ENCODE data around the gene SP140L. TPM values are rescaled to one million over a fixed set of nuclear protein-coding genes. Genes with fewer than 3 reads are reported as not detected.
A peak's percentile ranks its signal among the peaks of the same experiment; 100 is the strongest.

SP140L gene
- total and polyA plus RNA-seq, 4 experiments from 2014 or later = 24.1 to 102 (median 67.9) TPM

- peaks cover 28% of the 10 kb centered on the region for H3K36me3 ChIP-seq (ENCODE audit: insufficient read depth, low read length)
- peaks cover 0 to 2% (median 0%) of the 10 kb centered on the region in 8 donors for H3K9me3 Mint-ChIP-seq
Measured at GRCh38 chr2:230358305-230358704, 31.3 kb downstream of the SP140L start.

GRCh38 chr2:230360028-230360427, 33.0 kb downstream of the SP140L start:
- H3K27ac ChIP-seq (ENCODE audit: low read depth, low read length) = no peak overlapping the region
- no peak for DNase-seq
- H3K9me3 Mint-ChIP-seq = peaks cover 0 to 2% (median 0%) of the 10 kb centered on the region in 8 donors
- intact Hi-C loops (cut with micrococcal nuclease) = no loop called here
- no peaks in the 10 kb centered on the region for H3K27me3 Mint-ChIP-seq
- POLR2A ChIA-PET (ENCODE audit: partially characterized antibody) = interaction anchor here (0.9 kb wide), 1 partner anchor 41 kb away, joined by 3 read pairs; no protein-coding TSS in a partner anchor
- CTCF ChIA-PET (ENCODE audit: partially characterized antibody) = no interaction called here
- peaks cover 21% of the 10 kb centered on the region for H3K4me1 ChIP-seq (ENCODE audit: insufficient read depth, low read length)
- peak overlapping the region in 4 of 7 donors; percentile 51 to 86 (median 80) for H3K27ac Mint-ChIP-seq
- peaks cover 28% of the 10 kb centered on the region for H3K36me3 ChIP-seq (ENCODE audit: insufficient read depth, low read length)
- no peaks in the 10 kb centered on the region for H3K27me3 ChIP-seq (ENCODE audit: insufficient read depth, low read length)
- no peak overlapping the region for H3K4me3 ChIP-seq (ENCODE audit: low read length in 2 of 2)
- no peak overlapping the region for H3K4me3 Mint-ChIP-seq
- peaks cover 66 to 79% of the 10 kb centered on the region in 2 donors for H3K36me3 Mint-ChIP-seq
- no peaks in the 10 kb centered on the region for H3K9me3 ChIP-seq (ENCODE audit: control insufficient read depth in 1 of 2, low read length in 2 of 2)
- peaks cover 31 to 39% (median 33%) of the 10 kb centered on the region in 4 donors for H3K4me1 Mint-ChIP-seq

More at GRCh38 chr2:230358305-230358704, 31.3 kb downstream of the SP140L start:
- Histone ChIP-seq H3K4me1 (ENCODE audit: insufficient read depth, low read length) (peaks cover 21% of the 10 kb centered on the region), H3K4me3 (ENCODE audit: low read length in 2 of 2) (no peak overlapping the region), H3K27me3 (ENCODE audit: insufficient read depth, low read length) (no peaks in the 10 kb centered on the region), H3K9me3 (ENCODE audit: control insufficient read depth in 1 of 2, low read length in 2 of 2) (no peaks in the 10 kb centered on the region), H3K27ac (ENCODE audit: low read depth, low read length) (no peak overlapping the region)
- intact Hi-C loops (cut with micrococcal nuclease) = no loop called here
- ChIA-PET POLR2A (ENCODE audit: partially characterized antibody) (interaction anchor here (1.4 kb wide), 1 partner anchor 53 kb away, joined by 3 read pairs; no protein-coding TSS in a partner anchor), CTCF (ENCODE audit: partially characterized antibody) (interaction anchor here (0.7 to 0.9 kb wide), 2 partner anchors 10 to 12 kb away, joined by 3 read pairs; no protein-coding TSS in a partner anchor)
- no peak for DNase-seq
- Mint-ChIP-seq H3K27ac (peak overlapping the region in 2 of 7 donors; percentile 31 to 82), H3K36me3 (peaks cover 54 to 67% of the 10 kb centered on the region in 2 donors), H3K4me3 (peak overlapping the region in 1 of 8 donors; percentile 5), H3K27me3 (no peaks in the 10 kb centered on the region), H3K4me1 (peaks cover 24 to 39% (median 29%) of the 10 kb centered on the region in 4 donors)

GRCh38 chr2:230362030-230362691, 35.2 kb downstream of the SP140L start:
- H3K36me3 Mint-ChIP-seq = peaks cover 74 to 83% of the 10 kb centered on the region in 2 donors
- no peak overlapping the region for H3K27ac ChIP-seq (ENCODE audit: low read depth, low read length)
- POLR2A ChIA-PET (ENCODE audit: partially characterized antibody) = interaction anchor here (1.2 to 1.5 kb wide), 5 partner anchors 26 to 143 kb away, joined by 3 to 9 read pairs (median 5); partner anchors contain the start of genes SP110 and SP140L
- no peaks in the 10 kb centered on the region for H3K27me3 Mint-ChIP-seq
- H3K4me3 Mint-ChIP-seq = peak overlapping the region in 6 of 8 donors; percentile 0 to 78 (median 24)
- intact Hi-C loops (cut with micrococcal nuclease) = no loop called here
- peaks cover 21% of the 10 kb centered on the region for H3K4me1 ChIP-seq (ENCODE audit: insufficient read depth, low read length)
- H3K9me3 Mint-ChIP-seq = peaks cover 0 to 2% (median 0%) of the 10 kb centered on the region in 8 donors
- CTCF ChIA-PET (ENCODE audit: partially characterized antibody) = interaction anchor here (1.4 to 1.9 kb wide), 2 partner anchors 40 to 160 kb away, joined by 3 to 6 read pairs; no protein-coding TSS in a partner anchor
- H3K4me1 Mint-ChIP-seq = peaks cover 34 to 39% (median 34%) of the 10 kb centered on the region in 4 donors
- DNase-seq = no peak
- H3K27me3 ChIP-seq (ENCODE audit: insufficient read depth, low read length) = no peaks in the 10 kb centered on the region
- peak overlapping the region; percentile 3 to 85 (median 50) for H3K27ac Mint-ChIP-seq
- no peak overlapping the region for H3K4me3 ChIP-seq (ENCODE audit: low read length in 2 of 2)
- H3K36me3 ChIP-seq (ENCODE audit: insufficient read depth, low read length) = peaks cover 28% of the 10 kb centered on the region
- H3K9me3 ChIP-seq (ENCODE audit: control insufficient read depth in 1 of 2, low read length in 2 of 2) = no peaks in the 10 kb centered on the region

- Histone ChIP-seq H3K36me3 (ENCODE audit: insufficient read depth, low read length) (peaks cover 43% of the 10 kb centered on the region), H3K27me3 (ENCODE audit: insufficient read depth, low read length) (no peaks in the 10 kb centered on the region), H3K27ac (ENCODE audit: low read depth, low read length) (no peak overlapping the region), H3K4me3 (ENCODE audit: low read length in 2 of 2) (no peak overlapping the region), H3K4me1 (ENCODE audit: insufficient read depth, low read length) (no peaks in the 10 kb centered on the region), H3K9me3 (ENCODE audit: control insufficient read depth in 1 of 2, low read length in 2 of 2) (no peaks in the 10 kb centered on the region)
- CTCF ChIA-PET (ENCODE audit: partially characterized antibody) = interaction anchor here (1.2 kb wide), 1 partner anchor 180 kb away, joined by 3 read pairs; no protein-coding TSS in a partner anchor
- H3K27ac Mint-ChIP-seq = no peak overlapping the region
- peaks cover 68 to 72% of the 10 kb centered on the region in 2 donors for H3K36me3 Mint-ChIP-seq
- intact Hi-C loops (cut with micrococcal nuclease) = no loop called here
- no peak for DNase-seq
- no peak overlapping the region for H3K4me3 Mint-ChIP-seq
- H3K9me3 Mint-ChIP-seq = no peaks in the 10 kb centered on the region
- H3K27me3 Mint-ChIP-seq = no peaks in the 10 kb centered on the region
- H3K4me1 Mint-ChIP-seq = peaks cover 9 to 19% (median 13%) of the 10 kb centered on the region in 4 donors
- POLR2A ChIA-PET (ENCODE audit: partially characterized antibody) = no interaction called here
Measured at GRCh38 chr2:230382108-230382507, 55.1 kb downstream of the SP140L start.

GRCh38 chr2:230383453-230383852, 56.5 kb downstream of the SP140L start:
- ChIA-PET CTCF (ENCODE audit: partially characterized antibody) (interaction anchor here (0.6 to 0.7 kb wide), 2 partner anchors 185 to 186 kb away, joined by 3 to 4 read pairs; no protein-coding TSS in a partner anchor), POLR2A (ENCODE audit: partially characterized antibody) (no interaction called here)
- Histone ChIP-seq H3K27me3 (ENCODE audit: insufficient read depth, low read length) (no peaks in the 10 kb centered on the region), H3K27ac (ENCODE audit: low read depth, low read length) (no peak overlapping the region), H3K36me3 (ENCODE audit: insufficient read depth, low read length) (peaks cover 45% of the 10 kb centered on the region), H3K9me3 (ENCODE audit: control insufficient read depth in 1 of 2, low read length in 2 of 2) (no peaks in the 10 kb centered on the region), H3K4me1 (ENCODE audit: insufficient read depth, low read length) (no peaks in the 10 kb centered on the region), H3K4me3 (ENCODE audit: low read length in 2 of 2) (no peak overlapping the region)
- Mint-ChIP-seq H3K4me1 (peaks cover 3 to 10% (median 7%) of the 10 kb centered on the region in 4 donors), H3K27ac (no peak overlapping the region), H3K9me3 (no peaks in the 10 kb centered on the region), H3K27me3 (no peaks in the 10 kb centered on the region), H3K36me3 (peaks cover 61 to 70% of the 10 kb centered on the region in 2 donors), H3K4me3 (no peak overlapping the region)
- intact Hi-C loops (cut with micrococcal nuclease) = no loop called here
- DNase-seq = no peak

- H3K36me3 ChIP-seq (ENCODE audit: insufficient read depth, low read length) = peaks cover 59% of the 10 kb centered on the region
- Mint-ChIP-seq H3K4me3 (no peak overlapping the region), H3K36me3 (peaks cover 69 to 74% of the 10 kb centered on the region in 2 donors), H3K4me1 (peaks cover 0 to 6% (median 4%) of the 10 kb centered on the region in 4 donors), H3K27ac (peak overlapping the region in 4 of 7 donors; percentile 3 to 83 (median 24)), H3K27me3 (no peaks in the 10 kb centered on the region), H3K9me3 (no peaks in the 10 kb centered on the region)
- H3K4me3 ChIP-seq (ENCODE audit: low read length in 2 of 2) = no peak overlapping the region
- POLR2A ChIA-PET (ENCODE audit: partially characterized antibody) = no interaction called here
- no peaks in the 10 kb centered on the region for H3K27me3 ChIP-seq (ENCODE audit: insufficient read depth, low read length)
- DNase-seq = no peak
- intact Hi-C loops (cut with micrococcal nuclease) = no loop called here
- no peaks in the 10 kb centered on the region for H3K9me3 ChIP-seq (ENCODE audit: control insufficient read depth in 1 of 2, low read length in 2 of 2)
- no peaks in the 10 kb centered on the region for H3K4me1 ChIP-seq (ENCODE audit: insufficient read depth, low read length)
- H3K27ac ChIP-seq (ENCODE audit: low read depth, low read length) = no peak overlapping the region
- CTCF ChIA-PET (ENCODE audit: partially characterized antibody) = interaction anchor here (1.0 to 1.2 kb wide), 2 partner anchors 8 to 10 kb away, joined by 3 read pairs; no protein-coding TSS in a partner anchor
Measured at GRCh38 chr2:230384986-230385385, 58.0 kb downstream of the SP140L start.

GRCh38 chr2:230394301-230394700, 67.3 kb downstream of the SP140L start:
- ChIA-PET CTCF (ENCODE audit: partially characterized antibody) (interaction anchor here (1.3 kb wide), 1 partner anchor 9 kb away, joined by 3 read pairs; no protein-coding TSS in a partner anchor), POLR2A (ENCODE audit: partially characterized antibody) (interaction anchor here (1.0 to 1.2 kb wide), 2 partner anchors 23 to 76 kb away, joined by 3 to 5 read pairs; no protein-coding TSS in a partner anchor)
- Mint-ChIP-seq H3K27ac (peak overlapping the region in 1 of 7 donors; percentile 17), H3K4me3 (no peak overlapping the region), H3K9me3 (peaks cover 0 to 9% (median 3%) of the 10 kb centered on the region in 8 donors), H3K36me3 (peaks cover 94 to 95% of the 10 kb centered on the region in 2 donors), H3K4me1 (peaks cover 0 to 4% (median 2%) of the 10 kb centered on the region in 4 donors), H3K27me3 (no peaks in the 10 kb centered on the region)
- no peak for DNase-seq
- Histone ChIP-seq H3K36me3 (ENCODE audit: insufficient read depth, low read length) (peaks cover 55% of the 10 kb centered on the region), H3K4me1 (ENCODE audit: insufficient read depth, low read length) (no peaks in the 10 kb centered on the region), H3K27ac (ENCODE audit: low read depth, low read length) (no peak overlapping the region), H3K9me3 (ENCODE audit: control insufficient read depth in 1 of 2, low read length in 2 of 2) (peaks cover 0 to 5% of the 10 kb centered on the region in 2 donors), H3K4me3 (ENCODE audit: low read length in 2 of 2) (no peak overlapping the region), H3K27me3 (ENCODE audit: insufficient read depth, low read length) (no peaks in the 10 kb centered on the region)
- intact Hi-C loops (cut with micrococcal nuclease) = no loop called here
